ENCODE data around the gene ADAMTS13.
A peak's percentile ranks its signal among the peaks of the same experiment; 100 is the strongest.

ADAMTS13 gene

GRCh38 chr9:133415170-133415569, 7.0 kb upstream of the ADAMTS13 start:
- TF ChIP-seq CTCF (IDR thresholded peaks at IDR 0.05; ENCODE audit: low read depth, low read length, missing control alignments), result no peak
- Histone ChIP-seq H3K4me3 (ENCODE audit: low read depth, low read length) (no peak overlapping the region), H3K27me3 (replicated peaks) (no peaks in the 10 kb centered on the region), H3K27ac (no peak overlapping the region), H3K36me3 (replicated peaks) (peaks cover 36% of the 10 kb centered on the region)
- DNase-seq, result no peak
- in situ Hi-C loops (cut with HindIII; ENCODE audit: low pct_ligation_motif_present, low sequenced_read_pairs), result no loop called here

GRCh38 chr9:133417541-133418461, 4.4 kb upstream of the ADAMTS13 start, which contains the start of gene REXO4:
Gene REXO4 (minus strand): TSS chr9:133418010. CDS start chr9:133417844, 166 bp downstream.
- in situ Hi-C loops (cut with HindIII; ENCODE audit: low pct_ligation_motif_present, low sequenced_read_pairs), result no loop called here
- Histone ChIP-seq H3K36me3 (replicated peaks) (peaks cover 18% of the 10 kb centered on the region), H3K27ac (peak within 1 kb of the TSS; percentile 66), H3K27me3 (replicated peaks) (no peaks in the 10 kb centered on the region), H3K4me3 (ENCODE audit: low read depth, low read length) (peak within 1 kb of the TSS; percentile 84)
- peak; percentile 69 for DNase-seq
- no peak for TF ChIP-seq CTCF (IDR thresholded peaks at IDR 0.05; ENCODE audit: low read depth, low read length, missing control alignments)

GRCh38 chr9:133419005-133419404, 3.2 kb upstream of the ADAMTS13 start:
- in situ Hi-C loops (cut with HindIII; ENCODE audit: low pct_ligation_motif_present, low sequenced_read_pairs), result no loop called here
- H3K4me3 ChIP-seq (ENCODE audit: low read depth, low read length), result no peak overlapping the region
- DNase-seq, result no peak
- H3K27me3 ChIP-seq (replicated peaks), result no peaks in the 10 kb centered on the region
- TF ChIP-seq CTCF (IDR thresholded peaks at IDR 0.05; ENCODE audit: low read depth, low read length, missing control alignments), result no peak
- H3K27ac ChIP-seq, result no peak overlapping the region
- H3K36me3 ChIP-seq (replicated peaks), result peaks cover 13% of the 10 kb centered on the region

GRCh38 chr9:133420392-133420827, 1.8 kb upstream of the ADAMTS13 start:
- no peak overlapping the region for H3K4me3 ChIP-seq (ENCODE audit: low read depth, low read length)
- H3K27me3 ChIP-seq (replicated peaks), result no peaks in the 10 kb centered on the region
- TF ChIP-seq CTCF (IDR thresholded peaks at IDR 0.05; ENCODE audit: low read depth, low read length, missing control alignments), result no peak
- H3K36me3 ChIP-seq (replicated peaks), result peaks cover 6% of the 10 kb centered on the region
- in situ Hi-C loops (cut with HindIII; ENCODE audit: low pct_ligation_motif_present, low sequenced_read_pairs), result no loop called here
- DNase-seq, result no peak
- H3K27ac ChIP-seq, result no peak overlapping the region

- H3K27me3 ChIP-seq (replicated peaks), result peaks cover 9% of the 10 kb centered on the region
- H3K4me3 ChIP-seq (ENCODE audit: low read depth, low read length), result no peak overlapping the region
- in situ Hi-C loops (cut with HindIII; ENCODE audit: low pct_ligation_motif_present, low sequenced_read_pairs), result no loop called here
- H3K27ac ChIP-seq, result no peak overlapping the region
- no peak for DNase-seq
- TF ChIP-seq CTCF (IDR thresholded peaks at IDR 0.05; ENCODE audit: low read depth, low read length, missing control alignments), result no peak
- H3K36me3 ChIP-seq (replicated peaks), result no peaks in the 10 kb centered on the region
These were observed 1.0 kb downstream of the ADAMTS13 start for GRCh38 chr9:133423216-133423615.

All from brain microvascular endothelial cell (primary cell).